ENCODE measurements around the gene QRSL1.

DNA sequence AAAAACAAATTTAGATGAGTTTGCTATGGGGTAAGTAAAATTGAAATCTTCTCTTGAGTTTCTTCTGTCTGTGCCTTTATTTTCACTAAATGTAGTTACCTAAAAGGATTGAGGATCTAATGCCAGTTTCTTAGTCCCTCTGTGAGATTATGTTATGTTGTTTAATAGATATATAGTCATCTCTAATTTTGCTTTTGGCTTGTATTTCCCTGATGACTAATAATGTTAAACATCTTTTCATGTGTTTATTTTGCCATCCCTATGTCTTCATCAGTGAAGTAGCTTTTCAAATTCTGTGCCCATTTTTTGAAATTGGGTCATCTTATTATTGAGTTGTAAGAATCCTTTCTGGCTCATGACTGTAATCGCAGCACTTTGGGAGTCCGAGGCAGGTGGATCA is 13.7 kb downstream of the QRSL1 start:
- TF ChIP-seq, protein P1, sequence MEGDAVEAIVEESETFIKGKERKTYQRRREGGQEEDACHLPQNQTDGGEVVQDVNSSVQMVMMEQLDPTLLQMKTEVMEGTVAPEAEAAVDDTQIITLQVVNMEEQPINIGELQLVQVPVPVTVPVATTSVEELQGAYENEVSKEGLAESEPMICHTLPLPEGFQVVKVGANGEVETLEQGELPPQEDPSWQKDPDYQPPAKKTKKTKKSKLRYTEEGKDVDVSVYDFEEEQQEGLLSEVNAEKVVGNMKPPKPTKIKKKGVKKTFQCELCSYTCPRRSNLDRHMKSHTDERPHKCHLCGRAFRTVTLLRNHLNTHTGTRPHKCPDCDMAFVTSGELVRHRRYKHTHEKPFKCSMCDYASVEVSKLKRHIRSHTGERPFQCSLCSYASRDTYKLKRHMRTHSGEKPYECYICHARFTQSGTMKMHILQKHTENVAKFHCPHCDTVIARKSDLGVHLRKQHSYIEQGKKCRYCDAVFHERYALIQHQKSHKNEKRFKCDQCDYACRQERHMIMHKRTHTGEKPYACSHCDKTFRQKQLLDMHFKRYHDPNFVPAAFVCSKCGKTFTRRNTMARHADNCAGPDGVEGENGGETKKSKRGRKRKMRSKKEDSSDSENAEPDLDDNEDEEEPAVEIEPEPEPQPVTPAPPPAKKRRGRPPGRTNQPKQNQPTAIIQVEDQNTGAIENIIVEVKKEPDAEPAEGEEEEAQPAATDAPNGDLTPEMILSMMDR (IDR thresholded peaks at IDR 0.05), result no peak
- TF ChIP-seq, protein P2, sequence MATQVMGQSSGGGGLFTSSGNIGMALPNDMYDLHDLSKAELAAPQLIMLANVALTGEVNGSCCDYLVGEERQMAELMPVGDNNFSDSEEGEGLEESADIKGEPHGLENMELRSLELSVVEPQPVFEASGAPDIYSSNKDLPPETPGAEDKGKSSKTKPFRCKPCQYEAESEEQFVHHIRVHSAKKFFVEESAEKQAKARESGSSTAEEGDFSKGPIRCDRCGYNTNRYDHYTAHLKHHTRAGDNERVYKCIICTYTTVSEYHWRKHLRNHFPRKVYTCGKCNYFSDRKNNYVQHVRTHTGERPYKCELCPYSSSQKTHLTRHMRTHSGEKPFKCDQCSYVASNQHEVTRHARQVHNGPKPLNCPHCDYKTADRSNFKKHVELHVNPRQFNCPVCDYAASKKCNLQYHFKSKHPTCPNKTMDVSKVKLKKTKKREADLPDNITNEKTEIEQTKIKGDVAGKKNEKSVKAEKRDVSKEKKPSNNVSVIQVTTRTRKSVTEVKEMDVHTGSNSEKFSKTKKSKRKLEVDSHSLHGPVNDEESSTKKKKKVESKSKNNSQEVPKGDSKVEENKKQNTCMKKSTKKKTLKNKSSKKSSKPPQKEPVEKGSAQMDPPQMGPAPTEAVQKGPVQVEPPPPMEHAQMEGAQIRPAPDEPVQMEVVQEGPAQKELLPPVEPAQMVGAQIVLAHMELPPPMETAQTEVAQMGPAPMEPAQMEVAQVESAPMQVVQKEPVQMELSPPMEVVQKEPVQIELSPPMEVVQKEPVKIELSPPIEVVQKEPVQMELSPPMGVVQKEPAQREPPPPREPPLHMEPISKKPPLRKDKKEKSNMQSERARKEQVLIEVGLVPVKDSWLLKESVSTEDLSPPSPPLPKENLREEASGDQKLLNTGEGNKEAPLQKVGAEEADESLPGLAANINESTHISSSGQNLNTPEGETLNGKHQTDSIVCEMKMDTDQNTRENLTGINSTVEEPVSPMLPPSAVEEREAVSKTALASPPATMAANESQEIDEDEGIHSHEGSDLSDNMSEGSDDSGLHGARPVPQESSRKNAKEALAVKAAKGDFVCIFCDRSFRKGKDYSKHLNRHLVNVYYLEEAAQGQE (IDR thresholded peaks at IDR 0.05; ENCODE audit: insufficient read depth in 1 of 2, low read depth in 2 of 2, low read length in 1 of 2), result no peak
- TF ChIP-seq POLR2AphosphoS5 (IDR thresholded peaks at IDR 0.05; ENCODE audit: low read depth, low read length) (no peak), SIN3A (IDR thresholded peaks at IDR 0.05; ENCODE audit: borderline replicate concordance, insufficient read depth, low read depth, low read length) (no peak)
